Measurements from ENCODE around the gene RTN4RL1.

The RTN4RL1 gene

DNA sequence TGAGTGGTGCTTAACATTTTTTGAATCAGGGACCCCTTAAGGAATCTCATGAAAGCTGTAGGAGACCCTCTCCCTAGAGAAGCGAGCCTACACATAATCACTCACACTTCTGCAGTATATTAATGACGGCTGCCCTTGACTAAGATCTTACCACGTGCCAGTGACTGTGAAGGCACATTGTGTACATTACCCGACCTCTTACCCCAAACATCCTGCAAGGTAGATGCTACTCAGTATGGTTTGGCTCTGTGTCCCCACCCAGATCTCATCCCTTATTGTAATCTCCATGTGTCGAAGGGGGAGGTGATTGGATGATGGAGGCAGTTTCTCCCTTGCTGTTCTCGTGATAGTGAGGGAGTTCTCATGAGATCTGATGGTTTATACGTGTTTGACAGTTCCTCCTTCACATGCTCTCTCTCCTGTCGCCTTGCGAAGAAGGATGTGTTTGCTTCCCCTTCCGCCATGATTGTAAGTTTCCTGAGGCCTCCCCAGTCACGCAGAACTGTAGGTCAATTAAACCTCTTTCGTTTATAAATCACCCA, 54.2 kb downstream of the RTN4RL1 start:
- ATAC-seq (no peak), DNase-seq (no peak)
- Mint-ChIP-seq H3K27me3 (peaks cover 53% of the 10 kb centered on the region), H3K4me1 (peaks cover 42% of the 10 kb centered on the region), H3K27ac (no peak overlapping the region), H3K4me3 (no peak overlapping the region), H3K9me3 (peaks cover 5 to 14% of the 10 kb centered on the region in 2 donors)

DNA sequence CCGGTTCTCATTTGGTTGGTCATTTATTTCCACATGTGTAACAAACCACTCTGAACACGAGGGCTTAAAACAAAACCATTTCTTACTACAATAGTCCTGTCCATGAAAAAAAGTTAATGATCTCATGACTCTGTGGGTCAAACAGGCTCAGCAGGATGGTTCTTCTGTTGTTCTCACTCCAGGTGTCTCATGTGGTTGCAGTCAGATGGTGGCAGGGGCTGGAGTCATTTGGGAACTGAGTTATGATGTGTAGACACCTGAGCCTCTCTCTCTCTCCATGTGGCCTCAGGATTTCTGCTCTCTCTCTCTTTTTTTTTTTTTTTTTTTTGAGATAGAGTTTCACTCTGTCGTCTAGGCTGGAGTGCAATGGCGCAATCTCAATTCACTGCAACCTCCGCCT, 55.4 kb downstream of the RTN4RL1 start:
- Mint-ChIP-seq H3K4me1 (peaks cover 34% of the 10 kb centered on the region), H3K9me3 (peaks cover 5 to 14% of the 10 kb centered on the region in 2 donors), H3K27me3 (peaks cover 46% of the 10 kb centered on the region), H3K27ac (peak overlapping the region in 1 of 2 donors; percentile 58), H3K4me3 (no peak overlapping the region)
- no peak for DNase-seq
- no peak for ATAC-seq

DNA sequence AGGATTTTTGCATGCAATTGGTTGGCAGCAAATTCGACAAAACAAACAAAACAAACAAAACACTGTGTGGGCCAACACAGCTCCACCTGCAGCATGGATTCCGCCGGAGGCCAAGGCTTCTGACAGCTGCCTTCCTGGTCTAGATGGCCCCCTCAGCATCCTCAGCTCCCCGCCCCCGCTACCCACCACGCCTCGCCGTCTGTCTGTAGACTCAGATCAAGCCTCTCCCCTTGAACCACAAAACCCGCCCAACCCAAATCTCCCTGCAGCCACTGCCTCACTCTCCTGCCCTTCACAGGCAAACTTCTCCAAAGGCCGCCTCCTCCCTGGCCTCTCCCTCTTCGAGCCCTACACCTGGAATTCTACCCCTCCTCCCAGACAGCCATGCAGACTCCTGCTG, 57.9 kb downstream of the RTN4RL1 start:
- Mint-ChIP-seq H3K27ac (peak overlapping the region; percentile 21 to 52), H3K4me3 (peak overlapping the region in 1 of 2 donors; percentile 8), H3K9me3 (peaks cover 5 to 14% of the 10 kb centered on the region in 2 donors), H3K27me3 (peaks cover 33% of the 10 kb centered on the region), H3K4me1 (peaks cover 22% of the 10 kb centered on the region)
- ATAC-seq (peak; percentile 90), DNase-seq (peak; percentile 25 to 56)

DNA sequence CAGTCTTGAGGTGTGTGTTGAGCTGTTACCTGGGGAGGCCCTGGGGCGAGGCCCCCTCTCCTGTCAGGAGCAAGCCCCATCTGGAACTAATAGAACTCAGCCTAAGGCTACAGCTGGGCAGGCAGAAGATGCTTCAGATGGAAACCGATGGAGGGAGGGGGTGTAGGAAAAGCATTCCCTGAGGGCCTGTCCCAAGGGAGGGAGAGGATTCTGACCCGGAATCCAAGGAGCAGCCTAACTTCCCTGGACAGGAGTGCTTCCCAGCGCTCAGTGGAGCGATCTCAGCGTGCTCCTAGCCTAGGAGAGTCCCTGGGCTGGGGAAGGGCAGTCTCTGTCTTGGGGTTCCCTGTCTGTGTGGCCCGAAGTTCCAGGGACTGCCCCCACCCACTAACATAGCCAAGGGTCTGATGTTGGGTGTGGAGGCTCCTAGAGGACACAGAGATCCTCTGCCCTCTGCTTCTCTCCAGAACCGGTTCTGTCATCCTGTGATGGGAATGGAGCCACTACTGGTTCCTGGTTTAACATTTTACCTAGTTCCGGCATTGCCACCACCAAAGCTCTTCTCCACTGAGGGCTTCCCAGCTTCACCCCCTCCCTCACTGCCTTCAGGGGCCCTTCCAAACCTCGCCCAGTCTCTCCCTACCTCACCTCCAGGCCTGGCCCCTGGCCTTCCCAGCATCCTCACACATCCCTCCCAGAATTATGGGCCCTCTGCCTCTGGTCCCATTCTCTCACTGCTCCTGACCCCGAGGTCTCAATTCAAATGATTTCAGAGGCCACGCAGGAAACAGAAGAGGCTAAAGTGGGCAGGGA, 58.7 kb downstream of the RTN4RL1 start:
- ATAC-seq (peak; percentile 25), DNase-seq (no peak)
- H3K4me3 Mint-ChIP-seq, result no peak overlapping the region
- H3K9me3 Mint-ChIP-seq, result peaks cover 5 to 14% of the 10 kb centered on the region in 2 donors
- peaks cover 31% of the 10 kb centered on the region for H3K27me3 Mint-ChIP-seq
- peaks cover 20% of the 10 kb centered on the region for H3K4me1 Mint-ChIP-seq
- H3K27ac Mint-ChIP-seq, result peak overlapping the region in 1 of 2 donors; percentile 94

DNA sequence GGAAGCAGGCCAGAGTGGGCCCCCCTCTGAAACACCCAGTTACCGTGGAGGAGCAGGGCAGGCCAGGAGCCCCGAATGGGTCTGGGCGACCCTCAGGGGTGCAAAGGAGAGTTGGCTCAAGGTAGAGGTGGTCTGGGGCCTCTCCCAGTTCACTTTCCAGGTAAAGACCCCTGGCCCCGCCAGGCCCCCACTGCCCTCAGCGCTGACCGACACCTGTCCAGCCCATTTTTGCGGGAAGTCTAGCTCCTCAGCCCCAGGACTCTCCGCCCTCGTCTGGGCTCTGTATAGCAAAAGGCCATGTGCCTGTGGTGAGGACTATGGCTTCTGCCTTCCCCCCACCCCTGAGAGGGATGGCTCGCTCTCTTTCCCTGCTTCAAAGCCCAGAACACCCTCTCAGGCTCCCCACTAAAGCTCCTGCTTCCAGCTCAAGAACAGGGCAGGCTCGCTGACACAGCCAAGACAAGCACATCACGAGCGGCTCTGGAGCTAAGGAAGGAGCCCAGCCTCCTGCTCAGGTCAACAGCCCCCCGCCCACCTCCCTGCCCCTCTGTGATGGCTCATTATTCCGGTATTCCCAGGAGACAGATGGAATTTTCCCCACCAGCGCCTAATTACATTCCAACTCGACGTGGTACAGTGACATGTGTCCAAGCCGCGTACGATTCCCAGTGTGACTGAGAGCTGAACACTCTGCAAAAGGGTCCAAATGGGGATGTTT, 59.4 kb downstream of the RTN4RL1 start:
- H3K27me3 Mint-ChIP-seq, result peaks cover 31% of the 10 kb centered on the region

DNA sequence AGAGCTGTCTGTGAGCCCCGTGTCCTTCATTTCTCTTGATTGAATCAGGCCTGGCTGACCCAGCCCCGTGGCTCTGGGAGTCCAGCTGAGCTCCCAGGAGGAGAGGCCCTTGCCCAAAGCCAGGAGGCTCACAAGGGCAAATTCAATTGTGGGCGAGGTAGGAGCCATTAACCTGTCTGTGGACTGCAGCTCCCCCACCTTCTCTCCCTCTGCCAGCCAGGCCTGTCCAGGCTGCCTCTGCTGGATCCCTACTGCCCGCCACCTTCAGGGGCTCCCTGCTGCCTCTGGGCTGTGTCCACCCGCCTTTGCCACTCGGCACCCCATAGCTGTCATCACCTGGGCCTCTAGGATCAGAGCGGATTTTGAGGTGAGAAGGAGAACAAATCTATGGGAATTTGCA, 61.9 kb downstream of the RTN4RL1 start:
- H3K4me3 Mint-ChIP-seq, result no peak overlapping the region
- DNase-seq (no peak), ATAC-seq (no peak)
- H3K27me3 Mint-ChIP-seq, result peaks cover 19% of the 10 kb centered on the region
- H3K4me1 Mint-ChIP-seq, result peaks cover 18% of the 10 kb centered on the region
- H3K27ac Mint-ChIP-seq, result no peak overlapping the region
- H3K9me3 Mint-ChIP-seq, result no peaks in the 10 kb centered on the region

More for the DNA sequence above, 59.4 kb downstream of the RTN4RL1 start:
- H3K9me3 Mint-ChIP-seq, result peaks cover 5 to 14% of the 10 kb centered on the region in 2 donors
- DNase-seq (no peak), ATAC-seq (no peak)
- H3K4me1 Mint-ChIP-seq, result peaks cover 20% of the 10 kb centered on the region
- no peak overlapping the region for H3K4me3 Mint-ChIP-seq
- no peak overlapping the region for H3K27ac Mint-ChIP-seq

DNA sequence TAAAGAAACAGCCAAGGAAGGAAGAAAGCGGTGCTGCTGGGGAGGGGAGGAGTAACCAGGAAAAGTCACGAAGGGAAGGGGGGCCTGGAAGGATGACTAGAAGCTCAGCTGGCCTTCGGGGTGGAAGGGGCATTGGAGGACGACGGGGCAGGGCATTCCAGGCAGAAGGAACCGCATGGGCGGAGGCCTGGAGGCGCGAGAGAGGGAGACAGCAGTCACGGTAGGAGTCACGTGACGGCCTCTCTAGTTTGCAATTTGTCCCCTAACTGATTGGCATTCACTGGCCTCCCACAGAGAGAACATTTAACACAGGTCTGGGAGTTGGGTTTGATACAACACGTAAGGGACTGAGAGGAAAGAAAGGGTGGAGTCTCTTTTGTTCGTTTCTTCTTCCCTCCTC, 63.9 kb downstream of the RTN4RL1 start:
- H3K27me3 Mint-ChIP-seq, result no peaks in the 10 kb centered on the region
- no peak overlapping the region for H3K4me3 Mint-ChIP-seq
- DNase-seq (no peak), ATAC-seq (no peak)
- H3K27ac Mint-ChIP-seq, result no peak overlapping the region
- no peaks in the 10 kb centered on the region for H3K9me3 Mint-ChIP-seq
- no peaks in the 10 kb centered on the region for H3K4me1 Mint-ChIP-seq

DNA sequence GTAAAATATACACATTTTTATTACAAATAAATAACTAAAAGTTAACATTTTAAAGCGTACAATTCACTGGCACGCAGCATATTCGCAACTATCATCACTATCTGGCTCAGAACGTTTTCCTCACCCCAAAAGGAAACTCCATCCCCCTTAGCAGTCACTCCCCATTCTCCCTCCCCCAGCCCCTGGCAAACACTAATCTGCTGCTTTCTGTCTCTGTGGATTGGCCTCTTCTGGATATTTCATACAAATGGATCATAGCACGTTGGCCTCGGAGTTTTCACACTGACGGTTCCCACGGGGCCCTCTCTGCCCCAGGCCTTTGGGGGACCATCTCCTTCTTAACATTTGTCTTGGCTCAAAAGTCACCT, 64.6 kb downstream of the RTN4RL1 start:
- H3K4me3 Mint-ChIP-seq, result no peak overlapping the region
- ATAC-seq (no peak), DNase-seq (no peak)
- no peaks in the 10 kb centered on the region for H3K27me3 Mint-ChIP-seq
- no peak overlapping the region for H3K27ac Mint-ChIP-seq
- no peaks in the 10 kb centered on the region for H3K4me1 Mint-ChIP-seq
- no peaks in the 10 kb centered on the region for H3K9me3 Mint-ChIP-seq

DNA sequence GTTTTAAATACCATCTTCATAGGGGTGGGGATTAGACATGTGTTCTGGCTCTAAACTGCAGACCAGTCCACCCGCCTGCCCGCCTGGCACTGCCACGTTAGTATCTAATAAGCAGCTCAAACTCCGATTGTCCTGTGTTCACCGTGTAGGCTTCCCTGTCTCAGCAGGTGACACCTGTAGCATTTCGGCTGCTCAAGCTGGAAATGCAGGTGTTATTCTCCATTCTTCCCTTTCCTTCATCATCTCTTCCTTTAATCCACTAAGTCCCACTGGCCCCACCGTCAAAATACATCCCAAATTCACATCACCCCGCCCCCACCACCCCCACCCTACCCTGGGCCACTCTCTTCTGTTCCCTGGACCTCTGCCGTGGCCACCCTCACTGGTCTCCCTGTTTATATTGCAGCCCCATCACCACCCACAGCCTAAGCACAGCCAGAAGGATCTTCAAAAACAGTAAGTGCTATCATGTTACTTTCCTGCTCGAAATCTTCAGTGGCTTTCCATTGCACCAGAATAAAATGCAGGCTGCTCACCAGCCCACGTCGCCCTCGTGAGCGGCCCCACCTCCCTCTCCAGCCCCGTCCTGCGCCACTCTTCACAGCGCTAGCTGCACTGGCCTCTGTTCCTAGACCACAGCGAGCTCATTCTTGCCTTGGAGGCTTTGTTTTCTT, 65.1 kb downstream of the RTN4RL1 start:
- Mint-ChIP-seq H3K4me1 (no peaks in the 10 kb centered on the region), H3K4me3 (no peak overlapping the region), H3K27ac (peak overlapping the region in 1 of 2 donors; percentile 75), H3K27me3 (no peaks in the 10 kb centered on the region), H3K9me3 (no peaks in the 10 kb centered on the region)
- ATAC-seq (no peak), DNase-seq (no peak)

DNA sequence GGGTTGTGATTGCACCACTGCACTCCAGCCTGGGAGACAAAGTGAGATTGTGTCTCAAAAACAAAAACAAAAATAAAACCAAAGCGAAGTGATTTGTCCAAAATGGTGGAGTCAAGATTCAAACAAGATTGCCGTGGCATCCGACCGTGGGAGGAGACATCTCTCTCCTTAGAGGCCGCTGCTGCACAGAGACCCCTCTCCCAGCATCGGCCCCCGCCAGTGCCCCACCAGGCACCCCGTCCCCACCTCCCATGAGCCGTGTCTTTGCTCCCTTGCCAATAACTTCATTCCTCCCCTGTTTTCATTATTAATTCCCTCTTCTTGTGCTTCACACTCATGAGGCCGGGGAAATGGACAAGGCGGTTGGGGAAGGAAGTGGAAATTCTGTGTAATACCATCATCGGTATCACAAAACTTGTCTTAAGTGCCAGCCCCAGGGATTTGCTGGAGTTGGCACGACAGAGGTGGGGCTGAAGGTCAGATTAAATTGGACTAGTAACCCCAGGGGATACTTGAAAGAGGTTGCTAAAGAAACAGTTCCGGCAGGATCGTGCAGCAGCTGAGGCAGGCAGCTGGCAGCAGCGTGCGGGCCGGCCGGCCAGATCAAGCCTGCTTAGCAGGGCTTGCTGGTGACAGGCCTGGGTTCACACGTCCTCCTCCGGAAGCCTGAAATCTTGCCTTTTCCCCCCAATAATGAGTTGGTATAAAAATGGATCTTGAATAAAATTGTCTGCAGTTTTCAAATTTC, 66.8 kb downstream of the RTN4RL1 start:
- DNase-seq (no peak), ATAC-seq (no peak)
- Mint-ChIP-seq H3K9me3 (no peaks in the 10 kb centered on the region), H3K4me3 (no peak overlapping the region), H3K27me3 (no peaks in the 10 kb centered on the region), H3K4me1 (no peaks in the 10 kb centered on the region), H3K27ac (no peak overlapping the region)

DNA sequence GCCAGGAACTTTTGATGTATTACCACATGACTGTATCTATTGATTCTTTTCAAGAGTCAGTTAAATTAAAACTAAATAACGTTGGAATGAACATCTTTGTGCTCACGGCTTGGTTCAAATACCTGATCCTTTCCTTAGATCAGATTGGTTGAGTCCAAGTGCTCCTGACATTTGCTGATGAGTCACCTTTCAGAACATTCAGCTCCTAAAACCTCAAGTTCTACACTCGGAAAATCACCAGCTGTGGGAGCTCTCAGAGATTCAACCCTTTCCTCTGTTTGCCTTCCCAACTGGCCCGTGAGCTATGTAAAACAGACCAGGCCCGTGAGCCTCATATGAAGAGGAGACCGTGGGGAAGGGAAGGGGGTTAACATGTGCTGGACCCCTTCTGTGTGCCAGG, 68.1 kb downstream of the RTN4RL1 start:
- H3K4me3 Mint-ChIP-seq, result no peak overlapping the region
- no peaks in the 10 kb centered on the region for H3K4me1 Mint-ChIP-seq
- ATAC-seq, result no peak
- no peaks in the 10 kb centered on the region for H3K27me3 Mint-ChIP-seq
- DNase-seq, result no peak
- no peak overlapping the region for H3K27ac Mint-ChIP-seq
- no peaks in the 10 kb centered on the region for H3K9me3 Mint-ChIP-seq

DNA sequence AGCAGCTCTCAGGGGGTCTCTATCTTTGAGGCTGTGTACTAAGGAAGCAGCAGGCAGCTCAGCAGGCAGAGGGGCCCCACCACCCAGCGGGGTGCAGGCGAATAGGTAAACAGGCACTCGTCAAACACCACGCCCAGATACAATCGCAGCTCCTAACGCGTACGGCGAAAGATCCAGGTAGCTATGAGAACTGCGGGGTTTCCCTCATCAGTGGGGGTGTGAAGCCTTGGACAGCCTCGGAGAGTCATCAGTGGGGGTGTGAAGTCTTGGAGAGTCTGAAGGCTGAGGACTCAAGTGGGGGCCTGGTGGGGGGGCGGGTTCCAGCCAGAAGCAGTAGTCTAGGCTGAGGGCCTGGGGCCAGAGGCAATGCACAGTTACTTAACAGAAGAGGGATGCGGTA, 69.0 kb downstream of the RTN4RL1 start:
- ATAC-seq (no peak), DNase-seq (no peak)
- Mint-ChIP-seq H3K27ac (peak overlapping the region in 1 of 2 donors; percentile 25), H3K4me1 (no peaks in the 10 kb centered on the region), H3K9me3 (no peaks in the 10 kb centered on the region), H3K4me3 (no peak overlapping the region), H3K27me3 (no peaks in the 10 kb centered on the region)

DNA sequence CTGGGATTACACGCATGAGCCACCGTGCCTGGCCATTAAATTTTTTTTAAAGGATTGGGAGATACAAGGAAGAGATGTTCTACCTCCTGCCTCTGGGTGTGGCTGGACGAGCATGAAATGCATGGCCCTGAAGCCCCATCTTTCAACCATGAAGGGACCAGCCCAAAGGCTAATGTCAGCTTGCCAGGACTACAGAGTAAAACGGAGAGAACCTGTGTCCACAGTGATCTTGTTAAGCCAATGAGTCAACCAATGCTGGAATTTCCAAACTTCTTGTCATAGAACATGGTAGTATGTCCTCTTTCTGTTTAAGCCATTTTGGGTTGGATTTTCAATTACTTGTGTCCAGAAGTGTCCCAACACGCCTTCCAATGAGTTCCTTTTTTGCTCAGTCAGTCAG, 71.3 kb downstream of the RTN4RL1 start:
- Mint-ChIP-seq H3K27ac (no peak overlapping the region), H3K27me3 (no peaks in the 10 kb centered on the region), H3K9me3 (no peaks in the 10 kb centered on the region), H3K4me3 (no peak overlapping the region), H3K4me1 (no peaks in the 10 kb centered on the region)
- DNase-seq (no peak), ATAC-seq (no peak)

DNA sequence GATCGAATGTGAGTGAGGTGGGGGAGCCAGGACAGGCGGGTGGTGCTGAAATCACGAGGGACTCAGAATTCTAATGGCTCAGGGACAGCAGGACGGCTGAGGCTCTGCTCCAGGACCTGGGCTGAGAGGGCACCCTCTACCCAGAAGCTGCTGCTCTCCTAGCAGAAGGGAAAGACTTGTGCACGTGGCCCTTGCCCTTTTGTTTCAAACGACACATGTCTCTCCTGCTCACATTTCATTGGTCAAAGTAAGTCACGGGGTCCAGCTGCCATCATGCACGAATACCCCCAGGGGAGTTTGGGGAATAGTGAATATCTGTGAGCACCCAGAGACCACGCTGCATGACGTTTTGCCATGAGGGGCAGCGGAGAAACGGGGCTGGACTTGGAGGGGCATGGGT, 73.2 kb downstream of the RTN4RL1 start:
- DNase-seq (no peak), ATAC-seq (no peak)
- H3K9me3 Mint-ChIP-seq, result no peaks in the 10 kb centered on the region
- peak overlapping the region in 1 of 2 donors; percentile 44 for H3K27ac Mint-ChIP-seq
- no peaks in the 10 kb centered on the region for H3K27me3 Mint-ChIP-seq
- H3K4me3 Mint-ChIP-seq, result no peak overlapping the region
- H3K4me1 Mint-ChIP-seq, result no peaks in the 10 kb centered on the region

DNA sequence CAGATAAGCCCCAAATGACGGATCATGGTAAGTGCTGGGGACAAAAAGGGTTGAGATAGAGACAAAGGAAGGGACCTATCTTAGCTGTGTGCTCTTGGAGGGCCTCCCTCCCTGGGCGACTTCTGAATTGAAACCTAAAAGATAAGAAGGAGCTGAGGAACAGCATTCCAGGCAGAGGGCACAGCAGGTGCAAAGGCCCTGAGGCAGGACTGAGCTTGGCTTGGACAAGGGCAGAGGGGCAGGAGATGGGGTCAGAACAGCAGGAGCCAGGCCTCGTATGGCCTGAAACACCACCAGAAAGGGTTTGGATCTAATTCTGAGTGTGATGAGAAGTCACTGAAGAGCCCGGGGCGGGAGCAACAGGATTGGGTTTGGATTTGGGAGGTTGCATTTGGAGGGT, 75.4 kb downstream of the RTN4RL1 start:
- Mint-ChIP-seq H3K4me3 (no peak overlapping the region), H3K27me3 (no peaks in the 10 kb centered on the region), H3K27ac (no peak overlapping the region), H3K4me1 (no peaks in the 10 kb centered on the region), H3K9me3 (no peaks in the 10 kb centered on the region)
- DNase-seq, result no peak
- ATAC-seq, result no peak
